Lung (tissue), 12 donors: ENCODE data around the gene VPS41. TPM values are rescaled to one million over a fixed set of nuclear protein-coding genes. Genes with fewer than 3 reads are reported as not detected.

Experiments
- ATAC-seq: fragments of 200-7000 bp; cut with Tn5 transposase; one replicate; pipeline ENCODE4 v1.9.1; 2020; ENCODE audit warnings: moderate number of reproducible peaks; ENCODE audit not compliant: insufficient read depth, low FRiP score
- DNase-seq, 3 donors: peaks; one replicate each; pipeline ENCODE4 v3.0.0-alpha.2; 2013 to 2017
- H3K27ac ChIP-seq, 2 donors: one replicate each; pipeline ENCODE4 v1.5.1; 2013; ENCODE audit warnings: mild to moderate bottlenecking in 2 of 2, moderate library complexity in 2 of 2, control low read depth in 1 of 2, inconsistent platforms in 1 of 2, low read depth in 1 of 2, low read length in 1 of 2
- H3K27me3 ChIP-seq, 3 donors: one replicate each; pipeline ENCODE4 v1.5.1; 2013; ENCODE audit warnings: low read length in 2 of 3; ENCODE audit not compliant: control insufficient read depth in 3 of 3, insufficient read depth in 3 of 3
- H3K36me3 ChIP-seq, 4 donors: one replicate each; pipeline ENCODE4 v1.5.1; 2013; ENCODE audit warnings: low read length in 4 of 4, mild to moderate bottlenecking in 1 of 4, moderate library complexity in 1 of 4; ENCODE audit not compliant: control insufficient read depth in 4 of 4, insufficient read depth in 4 of 4
- H3K4me1 ChIP-seq, 5 donors: one replicate each; pipeline ENCODE4 v1.5.1; 2013; ENCODE audit warnings: low read length in 5 of 5, mild to moderate bottlenecking in 2 of 5, moderate library complexity in 1 of 5; ENCODE audit not compliant: control insufficient read depth in 5 of 5, insufficient read depth in 5 of 5
- H3K4me3 ChIP-seq: one replicate; pipeline ENCODE4 v1.5.1; 2013; ENCODE audit warnings: mild to moderate bottlenecking, control low read depth, moderate library complexity
- H3K9ac ChIP-seq, 2 donors: one replicate each; pipeline ENCODE4 v1.5.1; 2013; ENCODE audit warnings: low read length in 2 of 2, control low read depth in 1 of 2; ENCODE audit not compliant: insufficient read depth in 1 of 2
- H3K9me3 ChIP-seq, 4 donors: one replicate each; pipeline ENCODE4 v1.5.1; 2013; ENCODE audit warnings: low read length in 3 of 4, mild to moderate bottlenecking in 1 of 4, moderate library complexity in 1 of 4; ENCODE audit not compliant: control insufficient read depth in 4 of 4, insufficient read depth in 3 of 4
- CTCF ChIP-seq: IDR thresholded peaks from 2 replicates; pipeline ENCODE4 v1.5.1; 2012; ENCODE audit warnings: mild to moderate bottlenecking; ENCODE audit errors: control extremely low read depth, extremely low read depth
- WGBS, 2 donors: extraction: QIAGEN DNeasy Blood & Tissue Kit; methylation state at CpG; one replicate each; pipeline ENCODE4 v1.1.7; 2013; 5-methylcytosine and 5-hydroxymethylcytosine counted together
- polyA plus RNA-seq, 2 donors: library from polyadenylated mRNA; stranded (reverse); fragments of 200-250 nt; gene quantifications; one replicate each; pipeline ENCODE4 v1.2.1, GENCODE V29; 2013
- total RNA-seq, 2 donors: library from RNA; depleted of rRNA in 1 of 2; stranded (reverse); fragments of >200 nt in 1 of 2; gene quantifications; one replicate each; pipeline ENCODE4 v1.2.1, GENCODE V29; 2014 to 2021
- donor health status: control.
- donor health status: control.
- donor health status: Bipolar disorder and iron deficiency.
- donor health status: healthy.
- donor health status: DM: yes; HTN: yes; CAD: no.

Gene VPS41
- total and polyA plus RNA-seq, 4 donors, result 13.8 to 88.6 (median 48.1) TPM

GRCh38 chr7:38731215-38731614 is 177.8 kb downstream of the VPS41 start:
- peaks cover 3 to 11% (median 7%) of the 10 kb centered on the region in 4 donors for H3K36me3 ChIP-seq

GRCh38 chr7:38728145-38728544 is 180.8 kb downstream of the VPS41 start:
- ATAC-seq (no peak), DNase-seq (no peak)
- no peaks in the 10 kb centered on the region for H3K27me3 ChIP-seq
- no peak for TF ChIP-seq CTCF
- no peak overlapping the region for H3K4me3 ChIP-seq
- no peaks in the 10 kb centered on the region for H3K9me3 ChIP-seq
- WGBS, 2 donors, result 95 to 98% methylated on average over 3 of the region's 3 CpGs
- no peak overlapping the region for H3K27ac ChIP-seq
- H3K9ac ChIP-seq, result no peak overlapping the region
- H3K36me3 ChIP-seq, result peaks cover 6 to 18% (median 12%) of the 10 kb centered on the region in 4 donors
- no peaks in the 10 kb centered on the region for H3K4me1 ChIP-seq

More at GRCh38 chr7:38731215-38731614, 177.8 kb downstream of the VPS41 start:
- Histone ChIP-seq H3K9me3 (no peaks in the 10 kb centered on the region), H3K27me3 (no peaks in the 10 kb centered on the region), H3K4me1 (peaks cover 0 to 2% (median 0%) of the 10 kb centered on the region in 5 donors), H3K4me3 (no peak overlapping the region), H3K9ac (no peak overlapping the region), H3K27ac (no peak overlapping the region)
- TF ChIP-seq CTCF, result no peak
- no peak for ATAC-seq
- WGBS, 2 donors, result 97 to 98% methylated on average over 2 of the region's 2 CpGs
- no peak for DNase-seq

GRCh38 chr7:38727184-38727940 is 181.6 kb downstream of the VPS41 start:
- Histone ChIP-seq H3K9ac (no peak overlapping the region), H3K36me3 (peaks cover 6 to 20% (median 12%) of the 10 kb centered on the region in 4 donors), H3K27ac (no peak overlapping the region), H3K4me3 (no peak overlapping the region), H3K4me1 (no peaks in the 10 kb centered on the region), H3K27me3 (no peaks in the 10 kb centered on the region), H3K9me3 (no peaks in the 10 kb centered on the region)
- TF ChIP-seq CTCF, result no peak
- WGBS, 2 donors, result 96 to 98% methylated on average over 4 of the region's 4 CpGs
- DNase-seq, result no peak
- no peak for ATAC-seq
